Myocyte (in vitro differentiated cells): ENCODE results near the gene MORC3. TPM values are rescaled to one million over a fixed set of nuclear protein-coding genes. Genes with fewer than 3 reads are reported as not detected.

Experiments
- DNase-seq: peaks from one replicate; pipeline ENCODE4 v3.0.0-alpha.2; 2012; ENCODE audit warnings: low read depth
- total RNA-seq: library from RNA; depleted of rRNA; stranded (reverse); fragments of >200 nt; gene quantifications from 2 replicates; pipeline ENCODE4 v1.2.3, GENCODE V29; 2014

MORC3 gene
- total RNA-seq, 1 donor from 2014 or later, result 37.0 TPM

- DNase-seq, result peak; percentile 72
Observed at GRCh38 chr21:36422279-36423098, 102.5 kb downstream of the MORC3 start.

DNA sequence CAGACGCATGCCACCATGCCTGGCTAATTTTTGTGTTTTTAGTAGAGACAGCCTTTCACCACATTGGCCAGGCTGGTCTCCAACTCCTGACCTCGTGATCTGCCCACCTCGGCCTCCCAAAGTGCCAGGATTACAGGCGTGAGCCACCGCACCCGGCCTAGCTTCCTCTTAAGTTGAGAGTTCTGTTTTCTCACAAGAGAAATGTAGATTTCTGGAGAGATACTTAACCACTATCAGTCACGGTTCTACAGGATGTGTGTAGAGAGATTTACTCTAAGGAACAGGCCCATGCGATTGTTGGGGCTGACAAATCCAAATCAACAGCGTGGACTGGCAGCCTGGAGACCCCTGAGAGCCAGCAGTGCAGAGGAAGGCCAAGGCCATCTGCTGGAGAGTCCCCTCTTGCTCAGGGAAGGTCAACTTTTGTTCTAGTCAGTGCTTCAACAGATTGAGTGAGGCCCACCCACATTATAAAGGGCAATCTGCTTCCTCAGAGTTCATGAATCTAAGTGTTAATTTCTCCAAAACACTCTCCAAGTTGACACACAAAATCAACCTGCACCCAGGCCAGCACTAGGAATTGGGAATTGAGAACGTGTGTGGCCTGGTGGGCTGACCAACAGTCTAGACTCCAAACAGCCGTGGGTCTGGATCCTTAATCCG is 103.9 kb downstream of the MORC3 start:
- no peak for DNase-seq

DNA sequence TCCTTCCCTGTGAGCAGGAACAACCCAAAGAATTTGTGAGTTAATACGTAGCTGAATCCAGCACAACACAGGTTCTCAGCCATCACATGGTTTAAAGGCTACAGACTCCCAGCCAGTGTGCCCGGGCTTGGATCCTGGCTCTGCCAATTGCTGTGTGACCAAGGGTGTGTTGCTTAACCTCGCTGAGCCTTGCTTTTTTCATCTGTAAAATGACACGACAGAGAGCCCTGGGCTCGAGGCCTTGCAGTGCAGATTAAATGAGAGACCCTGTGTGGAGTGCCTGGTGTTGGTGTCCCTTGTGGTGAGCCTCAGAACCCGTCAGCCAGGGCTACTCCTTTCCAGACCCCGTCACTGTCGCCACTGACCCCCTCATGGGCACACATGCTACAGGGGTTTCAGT is 104.6 kb downstream of the MORC3 start:
- DNase-seq, result no peak

DNA sequence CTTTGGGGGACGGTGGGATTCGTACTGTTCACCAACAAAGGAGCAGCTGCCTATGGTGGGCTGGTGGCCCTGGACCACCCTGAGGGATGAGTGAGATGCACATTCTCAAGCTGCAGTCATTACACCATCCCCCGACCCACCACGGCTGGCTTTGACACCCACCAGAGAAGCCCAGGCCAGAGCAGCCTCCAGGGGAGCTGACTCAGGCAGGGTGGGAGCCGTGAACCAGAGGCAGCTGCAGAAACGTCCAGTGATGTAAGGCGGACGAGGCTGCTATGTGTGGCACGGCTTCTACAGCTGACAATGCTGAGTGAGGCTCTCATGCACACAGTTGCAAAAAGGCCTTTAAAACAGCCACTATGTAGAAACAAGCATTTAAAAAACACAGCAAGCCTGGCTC is 105.3 kb downstream of the MORC3 start:
- peak; percentile 78 for DNase-seq

Other genes with a start within 250 kb of the MORC3 start
- 1.3 and 3.2 TPM in 2 replicates for gene CBR3, start 185.1 kb upstream of the MORC3 start, total RNA-seq
- gene DOP1B, start 163.4 kb upstream of the MORC3 start, total RNA-seq, result 3.3 and 4.5 TPM in 2 replicates
- 0.67 and 1.3 TPM in 2 replicates for gene CHAF1B, start 65.2 kb downstream of the MORC3 start, total RNA-seq
- gene CLDN14, start 159.9 kb downstream of the MORC3 start, total RNA-seq, result 0.27 TPM in 1 of 2 replicates, not detected in the other